Caco-2 (cell line): Measurements from ENCODE around the gene IL2RA. TPM values are rescaled to one million over a fixed set of nuclear protein-coding genes. Genes with fewer than 3 reads are reported as not detected.

Source experiments
- BruUV-seq: library from RNA; stranded (reverse); fragments of 400-500 nt; replicated peaks from 2 replicates; lab custom pipeline; 2021; lab: Mats Ljungman, UMichigan
- CTCF ChIA-PET: fragments of 300-600 bp; sonication (Branson Sonifier 250); formaldehyde crosslinking; loops from one replicate; lab custom pipeline; 2022; ENCODE audit warnings: antibody characterized with exemption; lab: Charles Lee
- POLR2A ChIA-PET: fragments of 300-600 bp; sonication (Branson Sonifier 250); formaldehyde crosslinking; loops from one replicate; lab custom pipeline; 2022; ENCODE audit warnings: antibody characterized with exemption; lab: Charles Lee
- DNase-seq, 2 experiments: peaks; one replicate each; pipeline versions ENCODE4 v3.0.0 to v3.0.0-alpha.2; 2020 to 2022
- H3K27me3 ChIP-seq: replicated peaks from 2 replicates; pipeline ENCODE4 v1.6.0; 2011; ENCODE audit warnings: low read length; ENCODE audit not compliant: control insufficient read depth, insufficient read depth
- H3K36me3 ChIP-seq: 2 replicates; pipeline ENCODE4 v1.5.1; 2011; ENCODE audit warnings: low read length; ENCODE audit not compliant: control insufficient read depth, insufficient read depth
- H3K4me1 ChIP-seq: fragments of 250-450 bp; sonication (Bioruptor Pico); 2 replicates; pipeline ENCODE4 v1.5.1; 2020; ENCODE audit warnings: mild to moderate bottlenecking
- H3K4me3 ChIP-seq: 2 replicates; pipeline ENCODE4 v1.5.1; 2011; ENCODE audit warnings: low read depth, mild to moderate bottlenecking, control low read depth, low read length
- H3K9me3 ChIP-seq: fragments of 250-450 bp; sonication (Bioruptor Pico); 2 replicates; pipeline ENCODE4 v1.5.1; 2020; ENCODE audit warnings: mild to moderate bottlenecking, moderate library complexity
- H3K27ac Mint-ChIP-seq: one replicate; pipeline ENCODE4 v1.8.0; 2022; ENCODE audit warnings: mixed read lengths; ENCODE audit not compliant: unreplicated experiment
- H3K27me3 Mint-ChIP-seq: one replicate; pipeline ENCODE4 v1.8.0; 2022; ENCODE audit warnings: mixed read lengths; ENCODE audit not compliant: insufficient read depth, unreplicated experiment
- H3K36me3 Mint-ChIP-seq: one replicate; pipeline ENCODE4 v1.8.0; 2022; ENCODE audit warnings: mild to moderate bottlenecking, mixed read lengths; ENCODE audit not compliant: insufficient read depth, unreplicated experiment
- H3K4me1 Mint-ChIP-seq: one replicate; pipeline ENCODE4 v1.8.0; 2022; ENCODE audit warnings: low read depth, mixed read lengths; ENCODE audit not compliant: unreplicated experiment
- H3K4me3 Mint-ChIP-seq: one replicate; pipeline ENCODE4 v1.8.0; 2022; ENCODE audit warnings: mild to moderate bottlenecking, moderate library complexity, mixed read lengths; ENCODE audit not compliant: unreplicated experiment
- H3K9me3 Mint-ChIP-seq: one replicate; pipeline ENCODE4 v1.8.0; 2022; ENCODE audit warnings: mixed read lengths; ENCODE audit not compliant: unreplicated experiment
- intact Hi-C: fragments of 100-400 bp; cut with micrococcal nuclease; formaldehyde crosslinking; loops from one replicate; pipeline ENCODE4 v1.10.0; 2022; ENCODE audit not compliant: unreplicated experiment
- total RNA-seq: library from RNA; stranded (reverse); gene quantifications from 2 replicates; pipeline ENCODE4 v1.2.3, GENCODE V29; 2022
- TF ChIP-seq, protein P1 (sequence below), 2 experiments: fragments of 200-600 bp in 1 of 2; IDR thresholded peaks; 1 replicate in 1 of 2; 2 replicates in 1 of 2; pipeline versions ENCODE4 v1.5.1 to v1.8.0; 2011 to 2022; ENCODE audit warnings: antibody characterized with exemption in 1 of 2, control low read depth in 1 of 2, inconsistent platforms in 1 of 2, low read depth in 1 of 2, low read length in 1 of 2, mild to moderate bottlenecking in 1 of 2, moderate library complexity in 1 of 2; ENCODE audit not compliant: insufficient read depth in 1 of 2, severe bottlenecking in 1 of 2, unreplicated experiment in 1 of 2

The IL2RA gene
- total RNA-seq, 1 experiment from 2014 or later, result not detected

DNA sequence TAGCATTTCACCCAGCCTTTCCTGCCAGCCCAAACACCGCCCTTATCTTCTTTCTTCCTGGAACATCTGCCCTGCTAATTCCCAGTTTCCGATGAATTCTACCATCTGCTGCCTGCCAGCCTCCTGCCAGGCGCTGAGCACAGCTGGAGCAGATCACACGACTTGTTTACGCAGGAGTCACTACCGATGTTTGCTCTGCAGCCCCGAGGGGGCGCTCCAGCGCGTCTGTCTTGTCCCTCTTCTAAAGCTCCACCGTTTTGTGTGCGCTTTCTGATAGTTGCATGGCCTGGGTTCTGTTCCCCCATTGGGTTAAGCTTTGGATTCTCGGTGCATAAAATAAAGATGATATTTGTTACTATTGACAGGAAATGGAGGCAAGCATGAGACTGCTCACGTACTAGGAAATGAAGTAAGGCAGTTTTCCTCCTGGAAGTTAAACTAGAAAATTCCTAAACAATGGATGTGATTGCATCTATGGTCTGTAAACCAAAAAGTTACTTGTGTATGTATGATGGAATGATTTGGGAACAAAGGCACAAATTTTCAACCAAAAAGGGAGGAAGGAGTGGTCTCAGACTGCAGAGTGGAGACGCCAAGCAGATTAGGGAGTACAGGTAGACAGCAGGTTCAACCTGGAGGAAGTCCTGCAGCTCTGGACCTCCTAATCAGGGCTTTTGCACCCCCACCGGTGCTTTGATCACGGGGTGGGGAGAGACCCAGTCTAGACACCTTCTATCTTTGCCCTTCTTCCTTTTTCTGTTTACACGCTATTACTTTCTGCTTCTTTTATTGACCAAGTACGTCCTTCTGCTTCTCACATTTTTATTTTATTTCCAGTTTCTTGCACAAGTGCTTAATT lies 24.4 kb upstream of the IL2RA start:
- Mint-ChIP-seq H3K9me3 (no peaks in the 10 kb centered on the region), H3K4me3 (peak overlapping the region; percentile 13), H3K27ac (no peak overlapping the region), H3K4me1 (peaks cover 30% of the 10 kb centered on the region), H3K36me3 (no peaks in the 10 kb centered on the region), H3K27me3 (peaks cover 26% of the 10 kb centered on the region)
- Histone ChIP-seq H3K4me1 (no peaks in the 10 kb centered on the region), H3K36me3 (no peaks in the 10 kb centered on the region), H3K9me3 (no peaks in the 10 kb centered on the region), H3K4me3 (no peak overlapping the region), H3K27me3 (no peaks in the 10 kb centered on the region; the same call in 1 of the 2 replicates)
- ChIA-PET CTCF (interaction anchor here (0.5 to 1.7 kb wide), 13 partner anchors 10 to 320 kb away, joined by 3 to 19 read pairs (median 4); partner anchors contain the start of gene PFKFB3), POLR2A (no interaction called here)
- TF ChIP-seq, protein P1, sequence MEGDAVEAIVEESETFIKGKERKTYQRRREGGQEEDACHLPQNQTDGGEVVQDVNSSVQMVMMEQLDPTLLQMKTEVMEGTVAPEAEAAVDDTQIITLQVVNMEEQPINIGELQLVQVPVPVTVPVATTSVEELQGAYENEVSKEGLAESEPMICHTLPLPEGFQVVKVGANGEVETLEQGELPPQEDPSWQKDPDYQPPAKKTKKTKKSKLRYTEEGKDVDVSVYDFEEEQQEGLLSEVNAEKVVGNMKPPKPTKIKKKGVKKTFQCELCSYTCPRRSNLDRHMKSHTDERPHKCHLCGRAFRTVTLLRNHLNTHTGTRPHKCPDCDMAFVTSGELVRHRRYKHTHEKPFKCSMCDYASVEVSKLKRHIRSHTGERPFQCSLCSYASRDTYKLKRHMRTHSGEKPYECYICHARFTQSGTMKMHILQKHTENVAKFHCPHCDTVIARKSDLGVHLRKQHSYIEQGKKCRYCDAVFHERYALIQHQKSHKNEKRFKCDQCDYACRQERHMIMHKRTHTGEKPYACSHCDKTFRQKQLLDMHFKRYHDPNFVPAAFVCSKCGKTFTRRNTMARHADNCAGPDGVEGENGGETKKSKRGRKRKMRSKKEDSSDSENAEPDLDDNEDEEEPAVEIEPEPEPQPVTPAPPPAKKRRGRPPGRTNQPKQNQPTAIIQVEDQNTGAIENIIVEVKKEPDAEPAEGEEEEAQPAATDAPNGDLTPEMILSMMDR (IDR thresholded peaks at IDR 0.05; ENCODE audit: insufficient read depth in 1 of 2, low read depth in 1 of 2, low read length in 1 of 2, severe bottlenecking in 1 of 2, unreplicated experiment in 1 of 2), result peak; percentile 89 to 98
- no TSS peak for BruUV-seq
- peak; percentile 88 to 89 for DNase-seq
- intact Hi-C loops, result loop anchor here (1.0 to 5.0 kb wide), 3 partner anchors 76 to 320 kb away; partner anchors contain the start of gene PFKFB3

DNA sequence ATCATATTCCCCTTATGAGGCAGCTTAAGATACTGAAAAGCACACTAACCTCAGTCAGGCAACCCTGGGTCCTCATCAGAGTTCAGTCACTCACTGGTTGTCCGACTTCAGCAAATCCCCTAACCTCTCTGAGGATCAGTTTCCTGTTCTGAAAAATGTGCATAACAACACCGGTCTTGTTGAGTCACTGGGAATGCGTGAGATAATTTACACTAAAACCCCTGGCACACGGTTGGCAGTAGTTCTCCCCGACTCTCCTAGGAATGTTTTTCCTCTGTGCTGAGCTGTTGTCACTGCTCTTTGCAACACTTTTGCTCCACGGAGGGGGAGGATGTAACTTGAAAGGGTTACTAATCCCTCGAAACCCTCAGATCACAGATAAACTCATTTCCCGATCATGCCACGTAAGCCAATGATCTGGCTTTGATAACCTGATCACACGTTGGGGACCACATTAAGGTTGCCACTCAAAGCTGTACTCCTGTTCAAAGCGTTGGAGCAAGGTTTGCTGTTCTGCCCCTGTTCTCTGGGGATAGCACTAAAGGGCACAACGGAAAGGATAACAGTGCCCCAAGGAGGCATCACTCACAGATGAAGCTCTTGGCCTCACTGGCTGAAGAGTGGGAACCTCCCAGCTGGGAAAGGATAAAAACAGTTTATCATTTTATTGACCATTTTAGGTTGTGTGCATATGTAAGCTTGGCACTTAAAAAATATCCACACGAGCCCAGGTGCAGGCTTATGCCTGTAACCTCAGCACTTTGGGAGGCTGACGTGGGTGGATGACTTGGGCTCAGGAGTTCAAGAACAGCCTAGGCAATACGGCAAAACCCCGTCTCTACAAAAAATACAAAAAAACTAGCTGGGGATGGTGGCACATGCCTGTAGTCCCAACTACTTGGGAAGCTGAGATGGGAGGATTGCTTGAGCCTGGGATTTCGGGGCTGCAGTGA lies 21.6 kb upstream of the IL2RA start:
- ChIA-PET POLR2A (no interaction called here), CTCF (interaction anchor here (0.6 kb wide), 1 partner anchor 10 kb away, joined by 6 read pairs; no protein-coding TSS in a partner anchor)
- H3K4me1 Mint-ChIP-seq, result peaks cover 13% of the 10 kb centered on the region
- Histone ChIP-seq H3K27me3 (no peaks in the 10 kb centered on the region; the same call in 1 of the 2 replicates), H3K4me1 (no peaks in the 10 kb centered on the region), H3K4me3 (no peak overlapping the region), H3K36me3 (no peaks in the 10 kb centered on the region), H3K9me3 (no peaks in the 10 kb centered on the region)
- TF ChIP-seq, protein P1 (IDR thresholded peaks at IDR 0.05; ENCODE audit: insufficient read depth in 1 of 2, low read depth in 1 of 2, low read length in 1 of 2, severe bottlenecking in 1 of 2, unreplicated experiment in 1 of 2), result no peak
- H3K27ac Mint-ChIP-seq, result no peak overlapping the region
- peaks cover 29% of the 10 kb centered on the region for H3K27me3 Mint-ChIP-seq
- no peak overlapping the region for H3K4me3 Mint-ChIP-seq
- intact Hi-C loops, result no loop called here
- no peak for DNase-seq
- H3K36me3 Mint-ChIP-seq, result no peaks in the 10 kb centered on the region
- no TSS peak for BruUV-seq
- H3K9me3 Mint-ChIP-seq, result no peaks in the 10 kb centered on the region
